Neural progenitor cell (in vitro differentiated cells): ENCODE results near the gene RELN. TPM values are rescaled to one million over a fixed set of nuclear protein-coding genes. Genes with fewer than 3 reads are reported as not detected.

Source experiments
- DNase-seq: peaks from one replicate; pipeline ENCODE4 v3.0.0-alpha.2; 2016; ENCODE audit warnings: low spot score
- H2AFZ ChIP-seq: fragments of 200-600 bp; sonication (generic); replicated peaks from 2 replicates; pipeline ENCODE4 v1.6.1; 2016; ENCODE audit warnings: antibody characterized with exemption
- H3F3A ChIP-seq: fragments of 200-600 bp; sonication (generic); 2 replicates; pipeline ENCODE4 v1.6.1; 2016; ENCODE audit warnings: antibody characterized with exemption, low read depth
- H3K27ac ChIP-seq: fragments of 200-600 bp; sonication (generic); 2 replicates; pipeline ENCODE4 v1.5.1; 2016; ENCODE audit warnings: mild to moderate bottlenecking
- H3K27me3 ChIP-seq: fragments of 200-600 bp; sonication (generic); 2 replicates; pipeline ENCODE4 v1.6.1; 2016; ENCODE audit warnings: mild to moderate bottlenecking, moderate library complexity
- H3K36me3 ChIP-seq: fragments of 200-600 bp; sonication (generic); 2 replicates; pipeline ENCODE4 v1.5.1; 2016
- H3K4me1 ChIP-seq: fragments of 200-600 bp; sonication (generic); 2 replicates; pipeline ENCODE4 v1.6.1; 2016; ENCODE audit warnings: mixed run types
- H3K4me2 ChIP-seq: fragments of 200-600 bp; sonication (generic); 2 replicates; pipeline ENCODE4 v1.6.1; 2016
- H3K4me3 ChIP-seq: fragments of 200-600 bp; sonication (generic); 2 replicates; pipeline ENCODE4 v1.5.1; 2016
- H3K79me2 ChIP-seq: fragments of 200-600 bp; sonication (generic); 2 replicates; pipeline ENCODE4 v1.6.1; 2016; ENCODE audit warnings: low read depth
- H3K9ac ChIP-seq: fragments of 200-600 bp; sonication (generic); 2 replicates; pipeline ENCODE4 v1.6.1; 2016
- H3K9me3 ChIP-seq: fragments of 200-600 bp; sonication (generic); 2 replicates; pipeline ENCODE4 v1.5.1; 2016; ENCODE audit warnings: low read depth
- H4K20me1 ChIP-seq: fragments of 200-600 bp; sonication (generic); 2 replicates; pipeline ENCODE4 v1.6.1; 2016; ENCODE audit warnings: low read depth
- H3K27ac Mint-ChIP-seq: 3 replicates; pipeline ENCODE4 v1.8.0; 2021; ENCODE audit warnings: mixed read lengths
- H3K27me3 Mint-ChIP-seq: 2 replicates; pipeline ENCODE4 v1.8.0; 2022; ENCODE audit warnings: low read depth, mild to moderate bottlenecking, inconsistent platforms, moderate library complexity, mixed read lengths; ENCODE audit not compliant: insufficient read depth
- H3K36me3 Mint-ChIP-seq: 3 replicates; pipeline ENCODE4 v1.8.0; 2021; ENCODE audit warnings: mixed read lengths
- H3K4me1 Mint-ChIP-seq: 3 replicates; pipeline ENCODE4 v1.8.0; 2021; ENCODE audit warnings: mixed read lengths
- H3K4me3 Mint-ChIP-seq: 3 replicates; pipeline ENCODE4 v1.8.0; 2021; ENCODE audit warnings: mild to moderate bottlenecking, moderate library complexity, mixed read lengths
- H3K9me3 Mint-ChIP-seq: 3 replicates; pipeline ENCODE4 v1.8.0; 2020; ENCODE audit warnings: mixed read lengths
- CTCF ChIP-seq: fragments of 200-600 bp; sonication (generic); IDR thresholded peaks from 2 replicates; pipeline ENCODE4 v1.5.1; 2017; ENCODE audit warnings: antibody characterized with exemption, mild to moderate bottlenecking
- EZH2 ChIP-seq: fragments of 200-600 bp; sonication (generic); IDR thresholded peaks from 2 replicates; pipeline ENCODE4 v1.6.1; 2017; ENCODE audit warnings: antibody characterized with exemption, mild to moderate bottlenecking, moderate library complexity
- EZH2phosphoT487 ChIP-seq: fragments of 200-600 bp; sonication (generic); IDR thresholded peaks from 2 replicates; pipeline ENCODE4 v1.6.1; 2017; ENCODE audit warnings: antibody characterized with exemption
- total RNA-seq: library from RNA; depleted of rRNA; stranded (reverse); fragments of >200 nt; gene quantifications from 2 replicates; pipeline ENCODE4 v1.2.3, GENCODE V29; 2015; ENCODE audit warnings: low replicate concordance

RELN gene
- total RNA-seq, 1 donor from 2014 or later, result 0.02 TPM

- no peaks in the 10 kb centered on the region for H3K9me3 Mint-ChIP-seq
- H3K27ac Mint-ChIP-seq, result no peak overlapping the region
- H3K79me2 ChIP-seq, result no peaks in the 10 kb centered on the region
- H3K4me3 Mint-ChIP-seq, result no peak overlapping the region
- DNase-seq, result no peak
- H3K36me3 Mint-ChIP-seq, result no peaks in the 10 kb centered on the region
- H3K9ac ChIP-seq, result no peak overlapping the region
- no peaks in the 10 kb centered on the region for H3K36me3 ChIP-seq
- H3K4me1 ChIP-seq, result no peaks in the 10 kb centered on the region
- H3K27me3 Mint-ChIP-seq, result peaks cover 2% of the 10 kb centered on the region
- TF ChIP-seq EZH2 (no peak), CTCF (no peak), EZH2phosphoT487 (no peak)
- H3F3A ChIP-seq, result no peaks in the 10 kb centered on the region
- H2AFZ ChIP-seq, result no peak overlapping the region
- no peaks in the 10 kb centered on the region for H4K20me1 ChIP-seq
- no peaks in the 10 kb centered on the region for H3K27me3 ChIP-seq
- H3K4me3 ChIP-seq, result no peak overlapping the region
- peaks cover 16% of the 10 kb centered on the region for H3K4me1 Mint-ChIP-seq
- no peak overlapping the region for H3K27ac ChIP-seq
- H3K9me3 ChIP-seq, result no peaks in the 10 kb centered on the region
- H3K4me2 ChIP-seq, result no peak overlapping the region
These were observed 299.1 kb downstream of the RELN start for GRCh38 chr7:103690242-103690974.

GRCh38 chr7:103689255-103689654, 300.2 kb downstream of the RELN start:
- no peak overlapping the region for H3K9ac ChIP-seq
- no peaks in the 10 kb centered on the region for H4K20me1 ChIP-seq
- no peak for TF ChIP-seq EZH2
- no peak for TF ChIP-seq CTCF
- TF ChIP-seq EZH2phosphoT487, result no peak
- H3K4me1 ChIP-seq, result no peaks in the 10 kb centered on the region
- H3K4me1 Mint-ChIP-seq, result peaks cover 16% of the 10 kb centered on the region
- no peak overlapping the region for H3K4me3 ChIP-seq
- no peaks in the 10 kb centered on the region for H3K79me2 ChIP-seq
- H3K9me3 Mint-ChIP-seq, result no peaks in the 10 kb centered on the region
- H3K27me3 Mint-ChIP-seq, result peaks cover 2% of the 10 kb centered on the region
- H3F3A ChIP-seq, result no peaks in the 10 kb centered on the region
- H3K36me3 Mint-ChIP-seq, result no peaks in the 10 kb centered on the region
- no peak overlapping the region for H3K27ac Mint-ChIP-seq
- no peak overlapping the region for H3K27ac ChIP-seq
- no peak overlapping the region for H2AFZ ChIP-seq
- H3K4me2 ChIP-seq, result no peak overlapping the region
- H3K9me3 ChIP-seq, result no peaks in the 10 kb centered on the region
- no peaks in the 10 kb centered on the region for H3K27me3 ChIP-seq
- H3K36me3 ChIP-seq, result no peaks in the 10 kb centered on the region
- DNase-seq, result no peak
- H3K4me3 Mint-ChIP-seq, result no peak overlapping the region

- H3K27ac ChIP-seq, result no peak overlapping the region
- H3K4me1 ChIP-seq, result no peaks in the 10 kb centered on the region
- no peaks in the 10 kb centered on the region for H4K20me1 ChIP-seq
- H2AFZ ChIP-seq, result no peak overlapping the region
- no peaks in the 10 kb centered on the region for H3K79me2 ChIP-seq
- peaks cover 16% of the 10 kb centered on the region for H3K4me1 Mint-ChIP-seq
- DNase-seq, result no peak
- no peaks in the 10 kb centered on the region for H3F3A ChIP-seq
- no peak overlapping the region for H3K4me3 ChIP-seq
- no peak overlapping the region for H3K4me2 ChIP-seq
- H3K4me3 Mint-ChIP-seq, result no peak overlapping the region
- peaks cover 2% of the 10 kb centered on the region for H3K27me3 Mint-ChIP-seq
- no peak overlapping the region for H3K27ac Mint-ChIP-seq
- no peaks in the 10 kb centered on the region for H3K9me3 ChIP-seq
- H3K9me3 Mint-ChIP-seq, result no peaks in the 10 kb centered on the region
- no peaks in the 10 kb centered on the region for H3K36me3 ChIP-seq
- TF ChIP-seq CTCF (no peak), EZH2 (no peak), EZH2phosphoT487 (no peak)
- H3K9ac ChIP-seq, result no peak overlapping the region
- H3K27me3 ChIP-seq, result no peaks in the 10 kb centered on the region
- no peaks in the 10 kb centered on the region for H3K36me3 Mint-ChIP-seq
These were observed 301.5 kb downstream of the RELN start for GRCh38 chr7:103687951-103688350.
